HL-60 (cell line): ENCODE measurements around the gene CD300LG.
A peak's percentile ranks its signal among the peaks of the same experiment; 100 is the strongest.

Experiments
- DNase-seq, 2 experiments: peaks; one replicate each; pipeline ENCODE4 v3.0.0-alpha.2; 2010 to 2020; ENCODE audit warnings: low read depth in 1 of 2, low spot score in 1 of 2
- H3K27ac ChIP-seq: fragments of 250-450 bp; sonication (Bioruptor Pico); replicated peaks from 2 replicates; pipeline ENCODE4 v1.5.1; 2020; ENCODE audit warnings: mild to moderate bottlenecking, moderate library complexity
- H3K27me3 ChIP-seq: fragments of 250-450 bp; sonication (Bioruptor Pico); 2 replicates; pipeline ENCODE4 v1.5.1; 2021; ENCODE audit warnings: mild to moderate bottlenecking, moderate library complexity; ENCODE audit not compliant: insufficient read depth, poor library complexity, severe bottlenecking
- H3K4me3 ChIP-seq: replicated peaks from 2 replicates; pipeline ENCODE4 v1.5.1; 2011; ENCODE audit warnings: mild to moderate bottlenecking, control low read depth, low read length; ENCODE audit not compliant: insufficient read depth
- GABPA ChIP-seq: IDR thresholded peaks from 2 replicates; pipeline ENCODE4 v1.6.1; 2012; ENCODE audit warnings: low read depth
- POLR2AphosphoS5 ChIP-seq: IDR thresholded peaks from 2 replicates; pipeline ENCODE4 v1.6.1; 2012; ENCODE audit warnings: low read depth
- SPI1 ChIP-seq: IDR thresholded peaks from 2 replicates; pipeline ENCODE4 v1.6.1; 2012; ENCODE audit warnings: low read depth, mild to moderate bottlenecking, borderline replicate concordance
- TF ChIP-seq, protein P1 (sequence below): IDR thresholded peaks from 2 replicates; pipeline ENCODE4 v1.6.1; 2012; ENCODE audit warnings: low read depth; ENCODE audit not compliant: insufficient replicate concordance
- TF ChIP-seq, protein P2 (sequence below): IDR thresholded peaks from one replicate; pipeline ENCODE4 v1.5.1; 2011; ENCODE audit warnings: low read length, control low read depth, inconsistent platforms; ENCODE audit not compliant: insufficient read depth

The CD300LG gene

DNA sequence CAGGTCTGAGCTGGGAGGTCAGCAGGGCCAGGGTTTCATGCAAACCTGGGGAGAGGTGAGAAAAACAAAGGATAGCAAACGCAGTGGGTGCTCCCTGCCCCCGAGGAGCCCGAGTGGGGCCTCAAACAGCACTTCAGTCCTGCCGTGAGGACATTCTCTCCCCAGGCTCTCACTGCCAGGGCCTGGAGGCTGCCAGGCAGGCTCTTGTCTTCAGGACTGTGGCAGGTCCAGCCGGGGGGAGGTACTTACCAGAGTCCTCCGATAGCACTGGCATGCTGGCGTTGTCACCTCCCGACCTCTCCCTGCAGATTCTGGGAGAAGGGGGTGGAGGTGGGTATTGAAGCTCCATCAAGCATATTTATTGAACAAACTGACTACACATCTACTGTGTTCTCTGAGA lies 15.3 kb upstream of the CD300LG start:
- Histone ChIP-seq H3K27me3 (peaks cover 25% of the 10 kb centered on the region), H3K4me3 (no peak overlapping the region), H3K27ac (no peak overlapping the region)
- no peak for TF ChIP-seq SPI1
- TF ChIP-seq, protein P1, sequence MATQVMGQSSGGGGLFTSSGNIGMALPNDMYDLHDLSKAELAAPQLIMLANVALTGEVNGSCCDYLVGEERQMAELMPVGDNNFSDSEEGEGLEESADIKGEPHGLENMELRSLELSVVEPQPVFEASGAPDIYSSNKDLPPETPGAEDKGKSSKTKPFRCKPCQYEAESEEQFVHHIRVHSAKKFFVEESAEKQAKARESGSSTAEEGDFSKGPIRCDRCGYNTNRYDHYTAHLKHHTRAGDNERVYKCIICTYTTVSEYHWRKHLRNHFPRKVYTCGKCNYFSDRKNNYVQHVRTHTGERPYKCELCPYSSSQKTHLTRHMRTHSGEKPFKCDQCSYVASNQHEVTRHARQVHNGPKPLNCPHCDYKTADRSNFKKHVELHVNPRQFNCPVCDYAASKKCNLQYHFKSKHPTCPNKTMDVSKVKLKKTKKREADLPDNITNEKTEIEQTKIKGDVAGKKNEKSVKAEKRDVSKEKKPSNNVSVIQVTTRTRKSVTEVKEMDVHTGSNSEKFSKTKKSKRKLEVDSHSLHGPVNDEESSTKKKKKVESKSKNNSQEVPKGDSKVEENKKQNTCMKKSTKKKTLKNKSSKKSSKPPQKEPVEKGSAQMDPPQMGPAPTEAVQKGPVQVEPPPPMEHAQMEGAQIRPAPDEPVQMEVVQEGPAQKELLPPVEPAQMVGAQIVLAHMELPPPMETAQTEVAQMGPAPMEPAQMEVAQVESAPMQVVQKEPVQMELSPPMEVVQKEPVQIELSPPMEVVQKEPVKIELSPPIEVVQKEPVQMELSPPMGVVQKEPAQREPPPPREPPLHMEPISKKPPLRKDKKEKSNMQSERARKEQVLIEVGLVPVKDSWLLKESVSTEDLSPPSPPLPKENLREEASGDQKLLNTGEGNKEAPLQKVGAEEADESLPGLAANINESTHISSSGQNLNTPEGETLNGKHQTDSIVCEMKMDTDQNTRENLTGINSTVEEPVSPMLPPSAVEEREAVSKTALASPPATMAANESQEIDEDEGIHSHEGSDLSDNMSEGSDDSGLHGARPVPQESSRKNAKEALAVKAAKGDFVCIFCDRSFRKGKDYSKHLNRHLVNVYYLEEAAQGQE, result no peak
- no peak for TF ChIP-seq POLR2AphosphoS5
- TF ChIP-seq GABPA, result no peak
- TF ChIP-seq, protein P2, sequence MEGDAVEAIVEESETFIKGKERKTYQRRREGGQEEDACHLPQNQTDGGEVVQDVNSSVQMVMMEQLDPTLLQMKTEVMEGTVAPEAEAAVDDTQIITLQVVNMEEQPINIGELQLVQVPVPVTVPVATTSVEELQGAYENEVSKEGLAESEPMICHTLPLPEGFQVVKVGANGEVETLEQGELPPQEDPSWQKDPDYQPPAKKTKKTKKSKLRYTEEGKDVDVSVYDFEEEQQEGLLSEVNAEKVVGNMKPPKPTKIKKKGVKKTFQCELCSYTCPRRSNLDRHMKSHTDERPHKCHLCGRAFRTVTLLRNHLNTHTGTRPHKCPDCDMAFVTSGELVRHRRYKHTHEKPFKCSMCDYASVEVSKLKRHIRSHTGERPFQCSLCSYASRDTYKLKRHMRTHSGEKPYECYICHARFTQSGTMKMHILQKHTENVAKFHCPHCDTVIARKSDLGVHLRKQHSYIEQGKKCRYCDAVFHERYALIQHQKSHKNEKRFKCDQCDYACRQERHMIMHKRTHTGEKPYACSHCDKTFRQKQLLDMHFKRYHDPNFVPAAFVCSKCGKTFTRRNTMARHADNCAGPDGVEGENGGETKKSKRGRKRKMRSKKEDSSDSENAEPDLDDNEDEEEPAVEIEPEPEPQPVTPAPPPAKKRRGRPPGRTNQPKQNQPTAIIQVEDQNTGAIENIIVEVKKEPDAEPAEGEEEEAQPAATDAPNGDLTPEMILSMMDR, result no peak
- DNase-seq, result no peak

GRCh38 chr17:43832168-43832975 lies 14.6 kb upstream of the CD300LG start:
- TF ChIP-seq SPI1, result no peak
- TF ChIP-seq, protein P1, result no peak
- TF ChIP-seq, protein P2, result no peak
- no peak for TF ChIP-seq GABPA
- no peak for TF ChIP-seq POLR2AphosphoS5
- Histone ChIP-seq H3K27me3 (peaks cover 25% of the 10 kb centered on the region), H3K27ac (no peak overlapping the region), H3K4me3 (peak overlapping the region; percentile 54)
- peak in 1 of 2 experiments; percentile 33 for DNase-seq

- peak within 1 kb of the TSS; percentile 54 for H3K4me3 ChIP-seq
- TF ChIP-seq SPI1, result no peak
- TF ChIP-seq POLR2AphosphoS5, result no peak
- TF ChIP-seq, protein P1, result no peak
- TF ChIP-seq, protein P2, result no peak
- no peak for TF ChIP-seq GABPA
- peak in 1 of 2 experiments; percentile 59 for DNase-seq
- H3K27ac ChIP-seq, result no peak within 1 kb of the TSS
- peaks cover 25% of the 10 kb centered on the region for H3K27me3 ChIP-seq
These were observed 13.8 kb upstream of the CD300LG start, which contains the start of gene MPP3 for GRCh38 chr17:43832976-43833829. Gene MPP3, minus strand, starts transcription at chr17:43833146. Its CDS starts 1,240 bp downstream, at chr17:43831906.
